ENCODE measurements around the gene PARD6B.

- TF ChIP-seq CTCF (IDR thresholded peaks at IDR 0.05; ENCODE audit: extremely low read depth in 1 of 2, insufficient read depth in 1 of 2, low read depth in 1 of 2, low read length in 2 of 2) (no peak), POLR2A (IDR thresholded peaks at IDR 0.05; ENCODE audit: low read depth, low read length) (no peak), POLR2AphosphoS5 (IDR thresholded peaks at IDR 0.05; ENCODE audit: insufficient read depth, low read depth, low read length) (no peak), EZH2 (IDR thresholded peaks at IDR 0.05; ENCODE audit: borderline replicate concordance, low read depth, low read length, severe bottlenecking) (no peak), MAX (IDR thresholded peaks at IDR 0.05; ENCODE audit: insufficient read depth, insufficient read length) (no peak), JUN (IDR thresholded peaks at IDR 0.05; ENCODE audit: borderline replicate concordance, insufficient read depth, insufficient read length, low read depth) (no peak), FOS (IDR thresholded peaks at IDR 0.05; ENCODE audit: borderline replicate concordance, insufficient read depth, low read length) (no peak), MYC (IDR thresholded peaks at IDR 0.05; ENCODE audit: low read depth, low read length) (no peak), GATA2 (IDR thresholded peaks at IDR 0.05; ENCODE audit: insufficient read depth, insufficient read length, low read depth, low read length) (no peak)
Observed at GRCh38 chr20:50719328-50719727, 12.1 kb upstream of the PARD6B start.

Measured in endothelial cell of umbilical vein (primary cell).